Amygdala (tissue), 56 donors: ENCODE data around the gene CDH13.

Source experiments
- DNase-seq, 56 donors: peaks; one replicate each; lab custom pipeline; 2025; lab: John Stamatoyannopoulos, UW

Gene CDH13

DNA sequence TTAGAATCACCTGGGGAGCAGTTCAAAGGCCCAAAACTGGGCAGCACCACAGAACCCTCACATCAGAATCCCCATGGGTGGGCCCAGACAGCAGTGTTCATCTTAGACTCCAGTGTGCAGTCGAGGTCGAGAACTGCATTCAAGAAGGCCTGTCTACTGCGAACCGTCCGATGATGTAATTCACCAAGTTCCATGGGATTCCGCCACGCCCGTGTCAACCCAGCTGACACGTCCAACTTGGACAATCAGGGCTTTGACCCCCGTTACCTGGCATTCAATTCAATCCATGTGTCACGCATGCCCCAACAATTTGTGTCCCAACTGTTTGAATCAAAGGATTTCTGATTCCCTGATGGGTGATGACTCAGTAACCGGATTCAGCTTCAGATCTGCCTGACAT lies 1190.3 kb downstream of the CDH13 start:
- DNase-seq, result no peak

DNA sequence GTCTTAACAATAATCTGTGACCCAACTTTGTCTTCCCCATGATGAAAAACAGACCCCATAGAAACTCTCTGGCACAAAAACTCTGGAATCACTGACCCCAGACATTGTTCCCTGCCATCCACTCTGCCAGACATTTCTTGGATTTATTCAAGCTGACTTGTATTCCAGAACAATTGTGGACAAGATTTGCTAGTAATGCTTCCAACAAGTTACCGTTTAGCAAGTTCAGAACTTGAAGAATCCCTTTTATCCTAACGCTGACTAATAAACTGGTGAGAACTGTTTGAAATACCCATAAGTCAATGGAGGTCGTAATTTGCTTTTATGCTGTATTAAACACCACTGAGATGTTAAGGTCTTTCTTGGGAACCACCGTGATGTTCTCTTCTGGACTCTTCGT lies 1191.5 kb downstream of the CDH13 start:
- no peak for DNase-seq

DNA sequence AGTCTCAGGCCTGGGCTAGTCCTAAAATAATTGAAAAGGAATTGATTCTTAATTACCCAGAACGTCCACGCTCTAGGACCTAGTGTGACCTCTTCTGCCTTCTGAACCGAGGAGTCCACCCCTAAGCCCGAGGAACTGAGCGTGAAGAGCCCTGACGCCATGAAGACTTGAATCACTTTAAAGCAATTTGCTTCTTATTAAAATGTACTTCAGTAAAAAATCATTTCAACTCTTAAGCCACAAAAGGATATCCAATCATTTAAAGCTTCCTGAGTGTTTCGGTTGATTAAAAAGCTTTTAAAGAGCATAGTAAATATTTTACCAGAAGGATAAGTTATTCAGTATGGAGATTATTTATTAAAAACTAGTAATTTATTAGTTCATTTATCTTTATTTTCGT lies 1192.6 kb downstream of the CDH13 start:
- no peak for DNase-seq

DNA sequence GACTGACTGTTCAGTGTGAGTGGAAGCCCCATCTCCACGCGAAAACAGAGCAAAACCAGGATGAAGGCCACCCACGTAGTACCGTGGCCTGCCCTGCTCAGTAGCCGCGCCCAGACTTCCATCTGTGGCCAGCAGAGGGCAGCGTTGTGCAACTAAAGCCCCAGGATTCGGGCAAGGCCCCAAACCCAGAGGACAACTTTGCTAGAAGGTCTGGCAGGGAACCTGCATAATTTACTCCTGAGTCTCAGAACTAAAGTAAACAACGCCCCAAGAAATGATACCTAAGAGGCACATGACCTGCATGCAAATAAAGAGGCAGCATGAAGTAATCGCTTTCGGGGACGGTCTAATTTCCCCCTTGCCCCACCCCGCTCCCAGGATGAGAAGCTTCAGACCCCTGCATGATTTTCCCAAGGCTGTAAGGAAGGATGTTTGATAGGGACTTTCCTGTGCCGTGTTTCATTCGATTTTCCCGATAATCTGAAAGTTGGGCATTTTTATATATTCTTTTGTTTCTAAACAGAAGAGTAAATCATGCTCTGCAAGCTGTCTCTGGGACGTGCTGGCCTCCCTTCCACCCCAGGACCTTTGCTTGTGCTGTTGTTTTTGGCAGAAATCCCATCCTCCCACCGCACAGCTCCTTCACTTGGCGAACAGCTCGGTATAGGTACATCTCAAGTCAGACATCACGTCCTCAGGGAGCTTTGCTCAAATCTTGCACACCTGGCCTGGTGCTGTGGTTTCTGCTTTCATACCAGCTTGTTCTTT lies 1199.6 kb downstream of the CDH13 start:
- peak in 54 of 56 donors; percentile 11 to 91 (median 66) for DNase-seq

DNA sequence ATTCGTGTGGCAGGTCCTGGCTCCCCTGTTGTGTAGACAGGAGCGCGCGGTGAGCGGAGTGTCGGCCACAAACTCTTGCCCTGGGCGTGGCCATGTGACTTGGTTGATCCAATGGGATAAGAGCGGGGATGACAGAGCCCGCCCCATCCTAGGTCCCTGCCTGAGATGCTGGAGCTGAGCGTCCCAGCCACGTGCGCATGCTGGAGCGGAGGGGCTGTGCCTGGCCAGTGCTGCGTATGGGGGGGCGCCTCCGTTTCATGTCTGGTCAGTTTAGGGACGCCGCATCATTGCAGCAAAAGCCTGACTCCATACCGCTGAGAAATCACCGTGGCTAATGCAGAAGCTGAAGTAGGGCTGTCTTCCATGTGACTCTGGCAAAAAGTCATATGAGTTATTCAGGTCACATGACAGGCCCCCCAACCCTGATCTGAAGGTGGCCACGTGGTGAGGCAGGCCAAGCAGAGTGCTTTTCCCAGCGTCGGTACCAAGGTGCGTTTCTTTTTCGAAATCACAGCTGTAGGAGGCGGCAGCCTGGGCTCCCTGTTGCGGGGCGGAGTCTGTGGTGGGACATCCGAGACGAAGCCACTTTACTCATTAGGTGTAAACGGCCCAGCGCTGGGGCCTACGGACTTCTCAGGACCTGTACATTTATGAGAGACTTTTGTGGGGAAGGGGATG lies 1203.5 kb downstream of the CDH13 start:
- DNase-seq, result no peak

DNA sequence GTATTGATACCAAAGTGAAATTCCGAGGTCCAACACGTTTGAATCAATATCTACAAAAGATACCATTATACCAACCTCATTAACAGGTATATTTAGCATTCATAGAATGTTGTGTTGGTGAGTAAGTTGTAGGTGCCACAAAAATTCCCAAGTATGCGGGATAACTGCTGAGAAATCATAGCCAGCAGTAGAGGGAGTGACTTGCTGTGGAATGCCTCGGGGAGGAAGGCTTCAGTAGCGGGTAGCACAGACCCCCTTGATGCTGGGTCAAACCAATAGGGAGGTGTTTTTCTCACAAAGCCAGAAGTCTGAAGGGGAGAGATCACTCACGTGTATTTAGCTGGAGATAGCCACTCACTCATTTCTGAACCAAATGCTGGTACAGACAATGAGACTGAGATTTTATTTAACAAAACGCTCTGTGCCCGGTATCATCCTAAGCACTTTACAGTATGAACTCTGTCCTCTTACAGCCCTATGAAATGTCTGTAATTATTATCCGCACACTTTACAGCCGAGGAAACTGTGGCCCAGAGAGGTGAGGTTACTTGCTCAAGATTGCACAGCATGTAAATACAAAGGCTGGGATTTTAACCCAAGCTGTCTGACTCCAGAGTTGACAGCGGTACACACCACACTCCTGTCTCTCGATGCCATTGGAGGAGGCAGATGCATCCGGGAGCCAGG lies 1204.1 kb downstream of the CDH13 start:
- no peak for DNase-seq

DNA sequence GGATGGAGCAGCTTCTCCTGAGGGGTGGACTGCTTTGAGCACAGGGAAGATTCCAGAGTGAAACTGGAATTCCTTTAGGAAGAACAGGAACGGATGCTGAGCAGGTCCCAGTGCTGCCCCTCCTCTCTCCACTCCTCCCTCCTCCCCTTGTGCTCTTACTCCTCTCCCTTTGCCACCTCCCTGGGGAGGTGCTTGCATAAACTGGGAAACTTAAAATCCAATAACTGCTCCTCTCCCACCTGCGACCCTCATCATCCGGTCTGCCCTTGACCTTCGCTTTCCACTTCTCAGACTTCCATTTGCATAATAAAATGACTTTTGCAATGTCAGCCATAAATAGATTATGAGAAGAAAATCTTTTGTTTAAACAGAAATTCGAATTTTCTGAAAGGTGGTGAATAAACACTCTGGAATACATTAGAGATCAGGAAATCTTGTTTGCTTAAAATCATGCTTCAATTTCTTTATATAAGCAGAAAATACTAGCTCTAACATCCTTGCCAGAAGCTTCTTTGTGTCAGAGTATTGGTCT lies 1204.8 kb downstream of the CDH13 start:
- no peak for DNase-seq

DNA sequence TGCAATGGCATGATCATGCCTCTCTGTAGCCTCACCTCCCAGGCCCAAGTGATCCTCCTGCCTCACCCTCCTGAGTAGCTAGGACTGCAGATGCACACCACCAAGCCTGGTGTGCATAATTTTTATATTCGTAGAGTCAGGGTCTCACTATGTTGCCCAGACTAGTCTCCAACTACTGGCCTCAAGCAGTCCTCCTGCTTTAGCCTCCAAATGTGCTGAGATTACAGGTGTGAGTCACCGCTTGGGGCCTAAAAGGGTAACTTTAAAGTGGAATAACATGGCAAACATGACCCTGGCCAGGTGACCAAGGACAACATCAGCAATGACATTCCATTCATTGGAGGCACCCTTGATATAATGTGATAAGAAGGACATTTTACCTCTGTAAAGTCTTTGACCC lies 1207.2 kb downstream of the CDH13 start:
- no peak for DNase-seq

DNA sequence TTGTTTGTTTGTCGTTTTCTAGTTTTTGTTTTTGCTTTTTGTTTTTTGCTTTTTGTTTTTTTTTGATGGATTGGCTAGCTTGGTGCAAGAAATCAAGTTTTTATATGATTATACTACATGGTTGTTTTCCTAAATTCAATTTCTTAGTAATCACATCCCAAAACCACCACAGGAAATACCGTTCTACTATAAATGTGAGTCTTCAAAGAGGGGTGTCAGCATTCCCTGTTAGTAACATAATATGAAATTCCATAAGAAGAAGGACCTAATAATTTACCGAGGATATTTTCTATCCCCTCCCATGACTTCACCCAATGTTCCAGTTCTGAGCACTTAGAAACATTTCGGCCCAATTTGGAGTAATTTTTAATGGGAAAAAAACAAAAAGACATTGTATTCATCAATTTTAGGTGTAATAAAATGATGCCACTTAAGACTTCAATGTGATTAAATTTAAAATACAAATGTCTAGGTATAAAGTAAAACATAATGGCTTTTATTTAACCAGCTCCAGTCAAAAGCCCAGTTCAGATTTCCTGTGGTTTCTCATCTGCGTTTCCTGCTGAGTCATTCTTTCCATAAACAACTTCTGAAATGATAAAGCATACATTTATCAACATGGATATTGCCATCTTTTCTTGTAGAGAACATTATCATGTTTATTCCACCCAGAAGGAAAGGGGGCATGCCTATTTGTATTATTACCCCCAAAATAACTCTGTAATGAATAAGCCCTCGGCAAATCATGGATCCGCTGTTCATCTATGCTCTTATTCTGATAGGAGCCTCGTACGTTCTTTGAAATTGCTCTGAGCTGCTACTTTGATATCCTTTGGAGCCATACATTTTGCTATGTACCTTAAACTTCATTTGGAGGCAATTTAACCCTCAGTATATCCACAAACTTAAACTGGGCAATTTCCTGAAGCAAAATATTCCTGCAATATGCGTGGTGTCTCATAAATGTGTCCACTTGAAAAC lies 1209.1 kb downstream of the CDH13 start:
- DNase-seq, result no peak

DNA sequence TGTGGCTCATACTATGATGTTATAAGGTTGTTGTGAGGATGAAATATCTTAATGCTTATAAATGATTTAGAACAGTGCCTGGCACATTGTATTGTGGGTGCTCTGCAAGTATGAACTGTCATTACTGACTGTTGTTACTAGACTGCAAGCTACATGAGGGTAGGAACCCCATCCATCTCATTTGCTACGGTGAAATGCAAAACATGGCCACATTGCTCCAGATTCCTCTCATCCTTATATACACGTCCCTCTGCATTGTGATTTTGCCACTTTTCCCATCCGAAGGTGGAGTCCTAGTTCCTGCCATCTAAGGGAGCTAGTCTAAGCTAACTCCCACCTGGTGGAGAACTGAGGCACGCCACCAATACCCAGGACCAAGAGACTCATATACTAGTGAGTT lies 1210.8 kb downstream of the CDH13 start:
- no peak for DNase-seq

DNA sequence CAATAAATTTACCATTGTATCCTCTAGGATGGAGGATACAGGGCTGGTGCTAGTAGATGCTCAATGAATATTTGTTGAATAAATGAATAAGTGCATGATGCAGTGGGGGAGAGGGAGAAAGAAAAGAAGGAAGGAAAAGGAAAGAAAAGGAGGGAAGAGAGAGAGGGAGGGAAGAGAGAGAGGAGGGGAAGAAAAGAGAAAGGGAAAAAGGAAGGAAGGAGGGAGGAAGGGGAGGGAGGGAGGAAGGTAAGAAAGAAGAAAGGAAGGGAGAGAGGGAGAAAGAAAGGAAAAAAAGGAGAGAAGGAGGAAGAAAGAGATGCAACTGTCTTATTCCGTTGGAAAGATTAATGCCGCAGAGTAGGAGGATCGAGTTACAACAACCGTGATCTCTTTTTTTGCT lies 1211.4 kb downstream of the CDH13 start:
- no peak for DNase-seq

DNA sequence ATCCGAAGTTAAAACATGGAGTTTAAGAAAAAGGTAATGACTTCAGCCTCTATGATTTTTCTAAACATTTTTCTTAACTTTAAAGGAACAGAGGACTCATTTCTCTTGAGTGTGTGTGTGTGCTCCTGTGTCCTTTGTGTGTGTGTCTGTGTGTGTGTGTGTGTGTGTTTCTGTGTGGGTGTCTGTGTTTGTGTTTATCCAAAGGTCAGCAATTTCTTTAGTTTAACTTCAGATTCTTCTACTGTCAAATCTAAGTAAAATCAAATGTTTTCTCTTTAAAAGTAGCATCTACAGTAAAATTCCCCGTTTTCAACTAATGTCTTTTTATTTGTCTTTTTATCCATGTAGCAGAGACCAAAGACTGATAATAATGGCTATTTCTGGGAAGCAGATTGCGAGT lies 1212.8 kb downstream of the CDH13 start:
- DNase-seq, result no peak

DNA sequence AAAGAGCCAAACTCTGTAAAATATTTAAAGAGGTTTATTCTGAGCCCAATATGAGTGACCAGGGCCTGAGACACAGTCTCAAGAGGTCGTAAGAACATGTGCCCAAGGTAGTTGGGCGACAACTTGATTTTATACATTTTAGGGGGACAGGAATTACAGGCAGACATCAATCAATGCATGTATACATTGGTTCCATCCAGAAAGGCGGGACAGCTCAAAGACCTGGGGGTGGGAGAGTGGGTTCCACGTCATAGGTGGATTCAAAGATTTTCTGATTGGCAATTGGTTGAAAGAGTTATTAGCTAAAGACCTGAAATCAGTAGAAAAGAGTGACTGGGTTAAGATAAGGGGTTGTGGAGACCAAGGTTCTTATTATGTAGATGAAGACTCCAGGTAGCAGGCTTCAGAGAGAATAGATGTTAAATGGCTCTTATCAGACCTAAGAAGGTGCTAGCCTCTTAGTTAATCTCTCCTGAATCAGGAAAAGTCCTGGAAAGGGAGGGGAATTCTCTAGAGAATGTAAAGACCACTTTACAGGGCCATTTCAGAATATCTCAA lies 1213.4 kb downstream of the CDH13 start:
- DNase-seq, result no peak

DNA sequence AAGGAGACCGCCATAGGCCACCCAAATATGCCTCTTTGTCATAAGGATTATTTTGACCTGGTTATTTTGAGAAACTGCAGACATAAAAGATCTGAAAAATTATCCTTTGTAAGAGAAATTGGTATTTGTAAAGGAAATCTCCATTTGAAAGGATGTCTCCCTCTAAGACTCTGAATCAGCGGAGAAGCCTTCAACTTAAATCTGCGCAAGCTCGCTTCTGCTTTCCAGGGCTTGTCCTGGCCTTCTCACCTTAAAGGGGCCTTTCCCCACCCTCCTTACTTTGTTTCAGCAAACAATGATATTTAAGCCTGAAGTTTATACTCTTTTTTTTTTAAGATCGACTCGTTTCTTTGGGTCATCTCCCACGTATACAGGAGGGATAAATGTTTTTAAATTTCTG lies 1215.5 kb downstream of the CDH13 start:
- DNase-seq, result no peak

DNA sequence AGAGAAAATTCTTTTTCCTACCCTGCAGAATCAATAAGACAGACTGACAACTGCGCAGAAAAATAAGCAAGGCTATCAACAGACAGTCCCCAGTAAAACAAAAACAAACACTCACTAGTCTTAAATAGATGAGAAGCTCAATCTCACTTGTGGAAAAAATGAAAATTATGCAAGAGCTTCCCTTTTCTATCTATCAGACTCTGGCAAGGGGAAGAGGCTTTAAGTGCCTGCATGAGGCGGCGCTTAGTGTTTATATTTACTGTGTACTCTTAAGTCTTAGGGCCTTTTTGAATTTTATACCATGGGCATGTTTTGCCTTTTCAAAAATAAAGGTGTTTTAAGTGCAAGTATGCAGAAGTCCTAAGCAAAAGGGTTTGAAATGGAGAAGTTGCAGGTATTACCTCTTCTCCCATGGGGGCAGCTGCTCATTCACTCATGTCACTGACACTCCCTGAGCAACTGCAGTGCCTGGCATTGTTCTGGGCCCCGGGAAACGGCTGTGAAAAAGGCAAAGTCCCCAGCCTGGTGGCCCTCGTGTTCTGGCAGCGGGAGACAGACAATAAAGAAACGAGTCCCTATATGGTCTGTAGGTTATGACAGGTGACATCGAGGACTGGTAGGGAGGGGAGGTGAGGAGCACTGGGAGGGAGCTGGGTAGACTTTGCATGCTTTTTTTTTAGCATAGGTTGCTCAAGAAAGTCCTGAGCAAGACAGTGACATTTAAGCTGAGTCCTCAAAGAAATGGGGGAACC lies 1216.2 kb downstream of the CDH13 start:
- no peak for DNase-seq

DNA sequence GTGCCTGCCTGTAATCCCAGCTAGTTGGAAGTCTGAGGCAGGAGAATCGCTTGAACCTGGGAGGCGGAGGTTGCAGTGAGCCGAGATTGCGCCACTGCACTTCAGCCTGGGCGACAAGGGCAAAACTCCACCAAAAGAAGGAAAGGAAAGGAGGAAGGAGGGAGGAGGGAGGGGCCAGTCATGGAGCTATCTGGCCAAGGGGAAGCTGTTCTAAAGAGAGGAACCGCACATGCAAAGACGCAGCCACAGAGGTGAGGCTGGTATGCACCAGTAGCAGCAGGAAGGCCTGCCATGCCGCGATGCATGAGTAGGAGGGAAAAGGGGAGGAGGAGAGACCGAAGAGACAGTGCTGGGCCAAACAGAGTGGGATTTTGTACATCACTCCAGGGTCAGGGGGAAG lies 1216.9 kb downstream of the CDH13 start:
- no peak for DNase-seq

DNA sequence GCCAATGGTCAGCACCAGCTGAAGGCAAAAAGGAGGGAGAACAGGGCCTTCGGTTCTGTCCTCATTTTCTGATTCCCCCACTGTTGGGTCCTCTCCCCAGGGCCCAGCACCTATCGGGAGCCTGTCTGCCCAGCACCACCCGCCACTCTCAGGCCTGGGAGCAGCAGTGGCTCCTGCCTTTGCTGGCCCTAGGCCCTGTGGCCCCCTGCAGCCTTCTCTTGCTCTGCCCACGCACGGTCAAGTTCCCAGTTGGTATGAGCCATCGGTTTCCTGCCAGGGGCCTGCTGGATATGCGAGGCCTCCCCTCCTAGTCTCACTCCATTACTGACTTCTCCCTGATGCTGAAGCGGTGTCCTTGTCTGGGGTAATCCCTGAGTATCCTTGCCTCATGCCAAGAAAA lies 1218.5 kb downstream of the CDH13 start:
- no peak for DNase-seq

DNA sequence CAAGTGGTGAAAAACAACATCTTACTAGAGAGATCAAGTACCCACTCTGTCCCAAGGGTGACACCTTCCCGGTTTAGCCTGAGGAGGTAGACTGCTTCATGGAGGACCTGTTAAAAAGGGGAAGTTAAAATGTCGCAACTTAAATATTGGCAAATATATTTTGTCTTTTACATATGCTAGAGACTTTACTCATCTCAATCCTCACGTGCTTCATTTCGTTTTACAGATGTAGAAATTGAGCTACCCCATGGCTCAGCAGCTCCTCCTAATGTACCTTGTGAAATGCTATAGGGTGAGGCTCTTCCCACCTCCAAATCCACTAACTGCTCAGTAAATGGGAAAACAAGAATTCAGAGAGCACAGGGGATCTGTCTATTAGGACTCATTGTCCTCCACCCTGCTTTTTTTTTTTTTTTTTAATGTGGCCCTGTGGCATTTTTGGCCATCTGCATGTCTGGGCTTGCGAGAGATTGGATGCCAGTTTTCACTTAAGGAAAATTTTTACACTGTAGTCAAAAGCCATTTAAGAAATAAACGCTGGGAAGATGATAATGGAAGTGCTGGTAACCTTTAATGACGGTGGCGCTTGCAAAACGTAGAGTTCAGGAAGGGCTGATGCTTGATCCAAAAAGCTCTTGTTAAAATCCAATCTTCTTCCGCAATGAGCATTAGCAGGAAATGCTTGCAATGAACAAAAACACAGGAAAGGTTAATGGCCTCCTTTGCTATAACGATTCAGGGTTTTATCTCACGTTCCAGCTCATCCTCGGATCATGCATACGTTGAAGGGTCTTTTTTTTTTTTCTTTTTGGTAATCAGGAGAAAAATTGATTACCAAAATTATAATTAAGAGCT lies 1220.8 kb downstream of the CDH13 start:
- no peak for DNase-seq
